NOMO-1 treated with dmso at 0.1 percent for 144 hours (cell line): ENCODE data around the gene BUB3.
A peak's percentile ranks its signal among the peaks of the same experiment; 100 is the strongest.

Experiments
- DNase-seq: peaks from one replicate; lab custom pipeline; 2025; ENCODE audit not compliant: unreplicated experiment; lab: John Stamatoyannopoulos, UW

The BUB3 gene

GRCh38 chr10:123154092-123154710, at the start of gene BUB3:
Gene BUB3 (plus strand): TSS chr10:123154402. CDS start chr10:123154918, 516 bp downstream.
- DNase-seq = peak; percentile 100

GRCh38 chr10:123109466-123109865, 44.7 kb upstream of the BUB3 start:
- no peak for DNase-seq

- no peak for DNase-seq
Observed at GRCh38 chr10:123117644-123118417, 36.4 kb upstream of the BUB3 start.

GRCh38 chr10:123119081-123119480, 35.1 kb upstream of the BUB3 start:
- DNase-seq = no peak

- DNase-seq = no peak
Observed at GRCh38 chr10:123126246-123126645, 28.0 kb upstream of the BUB3 start.

- DNase-seq = no peak
Observed at GRCh38 chr10:123129618-123130271, 24.5 kb upstream of the BUB3 start.

GRCh38 chr10:123132576-123133477, 21.4 kb upstream of the BUB3 start:
- DNase-seq = peak; percentile 60

GRCh38 chr10:123133541-123134342, 20.5 kb upstream of the BUB3 start:
- DNase-seq = no peak

GRCh38 chr10:123134343-123134914, 19.8 kb upstream of the BUB3 start:
- no peak for DNase-seq

- no peak for DNase-seq
Observed at GRCh38 chr10:123134915-123135414, 19.2 kb upstream of the BUB3 start.

GRCh38 chr10:123135415-123136141, 18.6 kb upstream of the BUB3 start, which contains the start of gene HMX3:
Gene HMX3 (plus strand): TSS chr10:123135970. CDS start chr10:123136051, 81 bp downstream.
- DNase-seq = no peak

GRCh38 chr10:123136221-123136805, 17.9 kb upstream of the BUB3 start:
- no peak for DNase-seq

GRCh38 chr10:123136806-123137642, 17.2 kb upstream of the BUB3 start:
- no peak for DNase-seq

GRCh38 chr10:123139165-123139520, 15.1 kb upstream of the BUB3 start:
- no peak for DNase-seq

GRCh38 chr10:123139521-123140163, 14.6 kb upstream of the BUB3 start:
- DNase-seq = no peak

- DNase-seq = no peak
Observed at GRCh38 chr10:123140164-123140982, 13.8 kb upstream of the BUB3 start.
